IPS-15b (cell line): Measurements from ENCODE around the gene GAS7.

Experiments used
- H3K27me3 ChIP-seq: one replicate; pipeline ENCODE4 v1.6.1; 2013; ENCODE audit warnings: low read length; ENCODE audit not compliant: control insufficient read depth, insufficient read depth
- H3K36me3 ChIP-seq: one replicate; pipeline ENCODE4 v1.6.1; 2013; ENCODE audit warnings: low read length; ENCODE audit not compliant: control insufficient read depth, insufficient read depth
- H3K4me1 ChIP-seq: one replicate; pipeline ENCODE4 v1.6.1; 2013; ENCODE audit warnings: mild to moderate bottlenecking, low read length; ENCODE audit not compliant: control insufficient read depth, insufficient read depth
- H3K4me3 ChIP-seq: one replicate; pipeline ENCODE4 v1.5.1; 2013; ENCODE audit warnings: low read depth, low read length
- H3K9ac ChIP-seq: one replicate; pipeline ENCODE4 v1.6.1; 2013; ENCODE audit warnings: low read depth, mild to moderate bottlenecking, low read length
- H3K9me3 ChIP-seq: one replicate; pipeline ENCODE4 v1.6.1; 2013; ENCODE audit warnings: mild to moderate bottlenecking, low read length; ENCODE audit not compliant: control insufficient read depth, insufficient read depth

GAS7 gene

GRCh38 chr17:10126276-10126615 is 72.2 kb downstream of the GAS7 start:
- Histone ChIP-seq H3K9ac (no peak overlapping the region), H3K9me3 (no peaks in the 10 kb centered on the region), H3K27me3 (no peaks in the 10 kb centered on the region), H3K4me1 (peaks cover 8% of the 10 kb centered on the region), H3K36me3 (no peaks in the 10 kb centered on the region), H3K4me3 (no peak overlapping the region)

- H3K36me3 ChIP-seq = no peaks in the 10 kb centered on the region
- no peak overlapping the region for H3K9ac ChIP-seq
- H3K4me3 ChIP-seq = no peak overlapping the region
- H3K4me1 ChIP-seq = peaks cover 8% of the 10 kb centered on the region
- H3K9me3 ChIP-seq = no peaks in the 10 kb centered on the region
- H3K27me3 ChIP-seq = no peaks in the 10 kb centered on the region
These were observed 72.7 kb downstream of the GAS7 start for GRCh38 chr17:10125531-10126275.

GRCh38 chr17:10123093-10123492 is 75.3 kb downstream of the GAS7 start:
- Histone ChIP-seq H3K36me3 (no peaks in the 10 kb centered on the region), H3K9me3 (no peaks in the 10 kb centered on the region), H3K27me3 (no peaks in the 10 kb centered on the region), H3K4me1 (peaks cover 12% of the 10 kb centered on the region), H3K9ac (no peak overlapping the region), H3K4me3 (no peak overlapping the region)

- Histone ChIP-seq H3K36me3 (no peaks in the 10 kb centered on the region), H3K9ac (no peak overlapping the region), H3K27me3 (no peaks in the 10 kb centered on the region), H3K4me1 (peaks cover 12% of the 10 kb centered on the region), H3K9me3 (no peaks in the 10 kb centered on the region), H3K4me3 (no peak overlapping the region)
These were observed 76.3 kb downstream of the GAS7 start for GRCh38 chr17:10121971-10122707.

- H3K27me3 ChIP-seq = no peaks in the 10 kb centered on the region
- H3K4me3 ChIP-seq = no peak overlapping the region
- no peak overlapping the region for H3K9ac ChIP-seq
- H3K36me3 ChIP-seq = no peaks in the 10 kb centered on the region
- no peaks in the 10 kb centered on the region for H3K9me3 ChIP-seq
- peaks cover 6% of the 10 kb centered on the region for H3K4me1 ChIP-seq
These were observed 77.7 kb downstream of the GAS7 start for GRCh38 chr17:10120749-10121148.

- H3K27me3 ChIP-seq = no peaks in the 10 kb centered on the region
- H3K4me3 ChIP-seq = no peak overlapping the region
- no peak overlapping the region for H3K9ac ChIP-seq
- peaks cover 6% of the 10 kb centered on the region for H3K4me1 ChIP-seq
- no peaks in the 10 kb centered on the region for H3K9me3 ChIP-seq
- no peaks in the 10 kb centered on the region for H3K36me3 ChIP-seq
These were observed 78.3 kb downstream of the GAS7 start for GRCh38 chr17:10120109-10120485.

- peaks cover 6% of the 10 kb centered on the region for H3K4me1 ChIP-seq
- no peaks in the 10 kb centered on the region for H3K36me3 ChIP-seq
- H3K9me3 ChIP-seq = no peaks in the 10 kb centered on the region
- H3K9ac ChIP-seq = no peak overlapping the region
- H3K4me3 ChIP-seq = no peak overlapping the region
- no peaks in the 10 kb centered on the region for H3K27me3 ChIP-seq
These were observed 79.0 kb downstream of the GAS7 start for GRCh38 chr17:10119203-10120108.

- Histone ChIP-seq H3K36me3 (no peaks in the 10 kb centered on the region), H3K9ac (no peak overlapping the region), H3K27me3 (no peaks in the 10 kb centered on the region), H3K9me3 (no peaks in the 10 kb centered on the region), H3K4me3 (no peak overlapping the region), H3K4me1 (peaks cover 6% of the 10 kb centered on the region)
These were observed 79.6 kb downstream of the GAS7 start for GRCh38 chr17:10118788-10119130.

- Histone ChIP-seq H3K9ac (no peak overlapping the region), H3K4me3 (no peak overlapping the region), H3K4me1 (peaks cover 6% of the 10 kb centered on the region), H3K36me3 (no peaks in the 10 kb centered on the region), H3K27me3 (no peaks in the 10 kb centered on the region), H3K9me3 (no peaks in the 10 kb centered on the region)
These were observed 80.8 kb downstream of the GAS7 start for GRCh38 chr17:10117581-10118001.

GRCh38 chr17:10116753-10117420 is 81.5 kb downstream of the GAS7 start:
- Histone ChIP-seq H3K9me3 (no peaks in the 10 kb centered on the region), H3K4me1 (peaks cover 6% of the 10 kb centered on the region), H3K4me3 (no peak overlapping the region), H3K27me3 (no peaks in the 10 kb centered on the region), H3K9ac (no peak overlapping the region), H3K36me3 (no peaks in the 10 kb centered on the region)

GRCh38 chr17:10116267-10116666 is 82.1 kb downstream of the GAS7 start:
- Histone ChIP-seq H3K9me3 (no peaks in the 10 kb centered on the region), H3K9ac (no peak overlapping the region), H3K36me3 (no peaks in the 10 kb centered on the region), H3K4me3 (no peak overlapping the region), H3K4me1 (peaks cover 6% of the 10 kb centered on the region), H3K27me3 (no peaks in the 10 kb centered on the region)
